Left lung (tissue), 10 donors: ENCODE measurements around the gene MKX. TPM values are rescaled to one million over a fixed set of nuclear protein-coding genes. Genes with fewer than 3 reads are reported as not detected.

Experiments
- ATAC-seq: fragments of 200-7000 bp; cut with Tn5 transposase; one replicate; pipeline ENCODE4 v1.9.1; 2020; ENCODE audit warnings: moderate library complexity
- DNase-seq, 4 donors: peaks; one replicate each; pipeline ENCODE4 v3.0.0-alpha.2; 2013 to 2020
- H3K27ac ChIP-seq, 2 donors: fragments of 200-600 bp; sonication (generic) in 1 of 2; one replicate each; pipeline versions ENCODE4 v1.5.0 to v1.8.0; 2020 to 2021
- H3K27me3 ChIP-seq, 2 donors: fragments of 200-600 bp; sonication (generic) in 1 of 2; one replicate each; pipeline versions ENCODE4 v1.5.0 to v1.8.0; 2020 to 2021
- H3K36me3 ChIP-seq, 2 donors: fragments of 200-600 bp; sonication (generic) in 1 of 2; one replicate each; pipeline versions ENCODE4 v1.5.0 to v1.8.0; 2020 to 2021
- H3K4me1 ChIP-seq, 2 donors: fragments of 200-600 bp; one replicate each; pipeline ENCODE4 v1.8.0; 2021
- H3K4me3 ChIP-seq, 2 donors: fragments of 200-600 bp; sonication (generic) in 1 of 2; one replicate each; pipeline versions ENCODE4 v1.5.0 to v1.8.0; 2020 to 2021; ENCODE audit warnings: mild to moderate bottlenecking in 1 of 2
- H3K9me3 ChIP-seq, 2 donors: fragments of 200-600 bp; sonication (generic) in 1 of 2; one replicate each; pipeline versions ENCODE4 v1.5.0 to v1.8.0; 2020 to 2021
- intact Hi-C, 2 donors: fragments of 100-400 bp; cut with DNase I; formaldehyde crosslinking; loops; one replicate each; pipeline versions ENCODE4 v1.11.2 to v1.14.2; 2022
- polyA plus RNA-seq, 6 donors: library from polyadenylated mRNA; unstranded; fragments of 120-200 nt; gene quantifications; one replicate each; pipeline ENCODE4 v1.2.1, GENCODE V29; 2013; ENCODE audit not compliant: insufficient read length in 6 of 6
- total RNA-seq, 2 donors: library from RNA; stranded (reverse); fragmentation: NEBNext Ultra II Directional; extraction: Animal tissue kit (Norgen Biotek cat#: 25700); gene quantifications; one replicate each; pipeline ENCODE4 v1.2.1, GENCODE V29; 2021
- TF ChIP-seq, protein P1 (sequence below), 2 donors: fragments of 200-600 bp; sonication (generic) in 1 of 2; IDR thresholded peaks; one replicate each; pipeline versions ENCODE4 v1.5.0 to v1.8.0; 2021; ENCODE audit warnings: antibody characterized with exemption in 2 of 2
- donor health status: DM: no; HTN: yes; CAD: no.
- donor health status: DM: no; HTN: no; CAD: no.

Gene MKX
- total and polyA plus RNA-seq, 8 donors, result 0.29 to 1.3 (median 0.88) TPM

DNA sequence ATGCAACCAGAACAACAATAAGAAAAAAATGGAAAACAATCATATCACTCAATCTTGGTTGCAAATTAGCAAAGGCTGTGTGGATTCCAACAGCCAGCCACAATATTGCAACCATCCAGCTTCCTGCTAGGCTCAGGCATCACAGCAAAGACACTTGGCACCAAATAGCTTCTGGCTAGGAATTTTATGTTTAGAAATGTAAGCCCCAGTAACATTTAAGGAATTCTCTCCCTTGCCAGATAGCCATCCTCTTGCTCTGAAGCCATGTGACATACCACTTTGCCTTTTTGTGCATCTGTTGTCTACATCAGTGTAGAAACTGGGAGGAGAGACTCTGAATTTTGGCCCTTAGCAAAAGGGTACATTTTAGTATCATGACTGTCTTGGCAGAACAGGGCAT is 22.2 kb downstream of the MKX start:
- Histone ChIP-seq H3K4me3 (no peak overlapping the region), H3K9me3 (no peaks in the 10 kb centered on the region), H3K27ac (no peak overlapping the region), H3K4me1 (no peaks in the 10 kb centered on the region), H3K36me3 (no peaks in the 10 kb centered on the region), H3K27me3 (no peaks in the 10 kb centered on the region)
- ATAC-seq (no peak), DNase-seq (no peak)
- TF ChIP-seq, protein P1, sequence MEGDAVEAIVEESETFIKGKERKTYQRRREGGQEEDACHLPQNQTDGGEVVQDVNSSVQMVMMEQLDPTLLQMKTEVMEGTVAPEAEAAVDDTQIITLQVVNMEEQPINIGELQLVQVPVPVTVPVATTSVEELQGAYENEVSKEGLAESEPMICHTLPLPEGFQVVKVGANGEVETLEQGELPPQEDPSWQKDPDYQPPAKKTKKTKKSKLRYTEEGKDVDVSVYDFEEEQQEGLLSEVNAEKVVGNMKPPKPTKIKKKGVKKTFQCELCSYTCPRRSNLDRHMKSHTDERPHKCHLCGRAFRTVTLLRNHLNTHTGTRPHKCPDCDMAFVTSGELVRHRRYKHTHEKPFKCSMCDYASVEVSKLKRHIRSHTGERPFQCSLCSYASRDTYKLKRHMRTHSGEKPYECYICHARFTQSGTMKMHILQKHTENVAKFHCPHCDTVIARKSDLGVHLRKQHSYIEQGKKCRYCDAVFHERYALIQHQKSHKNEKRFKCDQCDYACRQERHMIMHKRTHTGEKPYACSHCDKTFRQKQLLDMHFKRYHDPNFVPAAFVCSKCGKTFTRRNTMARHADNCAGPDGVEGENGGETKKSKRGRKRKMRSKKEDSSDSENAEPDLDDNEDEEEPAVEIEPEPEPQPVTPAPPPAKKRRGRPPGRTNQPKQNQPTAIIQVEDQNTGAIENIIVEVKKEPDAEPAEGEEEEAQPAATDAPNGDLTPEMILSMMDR (IDR thresholded peaks at IDR 0.05), result no peak
- intact Hi-C loops, result no loop called here

DNA sequence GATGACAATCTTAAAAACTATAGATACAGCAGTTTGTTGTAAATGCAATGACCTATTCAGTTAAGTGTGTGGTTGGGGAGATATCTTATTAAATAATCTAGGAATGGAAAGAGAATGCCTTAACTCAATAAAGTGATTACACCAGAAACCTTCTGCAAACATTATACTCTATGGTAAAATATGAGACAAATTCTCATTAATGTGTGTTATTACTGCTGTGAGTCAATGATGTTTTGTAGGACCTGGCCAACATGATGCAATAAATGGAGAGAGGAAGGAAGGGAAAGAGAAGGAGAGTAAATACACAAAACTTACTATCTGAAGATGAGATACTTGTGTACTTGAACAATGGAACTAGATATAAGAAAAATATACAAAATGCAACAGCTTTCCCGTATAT is 25.1 kb downstream of the MKX start:
- Histone ChIP-seq H3K36me3 (no peaks in the 10 kb centered on the region), H3K9me3 (no peaks in the 10 kb centered on the region), H3K4me3 (no peak overlapping the region), H3K27ac (no peak overlapping the region), H3K4me1 (no peaks in the 10 kb centered on the region), H3K27me3 (peaks cover 0 to 5% of the 10 kb centered on the region in 2 donors)
- ATAC-seq (no peak), DNase-seq (no peak)
- TF ChIP-seq, protein P1 (IDR thresholded peaks at IDR 0.05), result no peak
- intact Hi-C loops, result no loop called here

DNA sequence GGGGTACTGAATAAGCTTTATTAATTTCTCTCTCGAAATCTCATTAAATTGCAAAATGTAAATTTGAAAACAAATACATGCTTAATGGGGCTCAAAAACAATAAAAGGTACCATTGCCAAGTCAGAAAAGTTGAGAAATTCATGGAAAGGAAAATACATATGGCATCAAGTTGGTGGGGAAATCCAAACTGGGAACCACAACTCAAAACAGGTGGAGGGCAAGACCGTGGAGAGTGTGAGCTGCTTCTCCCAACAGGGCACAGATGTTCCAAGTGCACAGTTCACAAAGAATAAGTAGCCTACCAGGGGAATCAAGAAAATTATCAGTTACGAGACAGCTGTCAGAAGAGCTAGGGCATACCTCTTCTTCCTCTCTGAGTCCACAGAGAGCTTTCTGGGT is 26.6 kb downstream of the MKX start:
- intact Hi-C loops, result no loop called here
- no peak for ATAC-seq
- no peak overlapping the region for H3K4me3 ChIP-seq
- TF ChIP-seq, protein P1 (IDR thresholded peaks at IDR 0.05), result no peak
- H3K9me3 ChIP-seq, result no peaks in the 10 kb centered on the region
- H3K27ac ChIP-seq, result no peak overlapping the region
- H3K4me1 ChIP-seq, result no peaks in the 10 kb centered on the region
- DNase-seq, result no peak
- no peaks in the 10 kb centered on the region for H3K36me3 ChIP-seq
- H3K27me3 ChIP-seq, result peaks cover 0 to 5% of the 10 kb centered on the region in 2 donors

DNA sequence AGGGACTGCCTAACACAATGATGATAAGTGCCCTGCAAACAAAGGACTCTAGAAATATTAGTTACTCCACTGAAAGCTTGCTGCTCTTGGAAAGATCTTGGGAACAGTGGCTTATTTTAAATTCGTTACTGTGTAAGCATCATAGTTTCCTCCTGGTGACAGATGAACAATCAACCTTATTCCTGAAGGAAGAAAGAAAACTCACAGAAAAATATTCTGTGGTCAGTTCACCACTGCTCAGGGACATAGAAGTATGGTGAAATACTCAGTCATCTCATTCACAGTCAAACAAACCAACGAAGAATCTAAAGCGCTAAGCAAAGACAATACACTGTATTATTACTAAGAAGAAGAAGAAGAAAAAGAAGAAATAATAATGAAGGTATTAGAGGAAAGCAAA is 27.8 kb downstream of the MKX start:
- intact Hi-C loops, result no loop called here
- DNase-seq, result no peak
- Histone ChIP-seq H3K36me3 (no peaks in the 10 kb centered on the region), H3K9me3 (no peaks in the 10 kb centered on the region), H3K27me3 (peaks cover 0 to 5% of the 10 kb centered on the region in 2 donors), H3K27ac (no peak overlapping the region), H3K4me1 (no peaks in the 10 kb centered on the region), H3K4me3 (no peak overlapping the region)
- TF ChIP-seq, protein P1 (IDR thresholded peaks at IDR 0.05), result no peak
- ATAC-seq, result no peak

DNA sequence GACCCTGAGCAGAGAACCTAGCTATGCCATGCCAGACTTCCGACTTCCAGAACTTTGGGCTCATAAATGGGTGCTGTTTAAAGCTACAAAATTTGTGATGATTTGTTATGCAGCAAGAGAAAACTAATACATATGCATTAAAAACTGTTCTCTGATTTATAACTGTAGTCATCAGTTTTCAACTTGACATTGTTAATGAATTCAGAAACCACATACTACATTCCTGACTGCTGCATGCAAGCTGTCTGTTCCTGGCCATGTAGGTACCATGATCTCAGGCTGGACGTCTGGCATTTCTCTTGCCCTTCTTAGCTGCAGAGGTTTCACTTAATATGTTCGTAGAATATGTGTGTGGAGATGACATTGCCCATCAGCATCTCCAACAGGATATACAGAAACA is 28.4 kb downstream of the MKX start:
- ATAC-seq (no peak), DNase-seq (no peak)
- H3K27ac ChIP-seq, result no peak overlapping the region
- H3K4me3 ChIP-seq, result no peak overlapping the region
- TF ChIP-seq, protein P1 (IDR thresholded peaks at IDR 0.05), result no peak
- H3K9me3 ChIP-seq, result no peaks in the 10 kb centered on the region
- no peaks in the 10 kb centered on the region for H3K4me1 ChIP-seq
- intact Hi-C loops, result no loop called here
- H3K27me3 ChIP-seq, result peaks cover 0 to 5% of the 10 kb centered on the region in 2 donors
- no peaks in the 10 kb centered on the region for H3K36me3 ChIP-seq
